IMR-90 (cell line): Measurements from ENCODE around the gene ACTL6B. TPM values are rescaled to one million over a fixed set of nuclear protein-coding genes. Genes with fewer than 3 reads are reported as not detected.

ENCODE experiments used
- ATAC-seq: fragments of 200-7000 bp; cut with Tn5 transposase; 2 replicates; pipeline ENCODE4 v1.9.1; 2020; ENCODE audit warnings: low read depth, mild to moderate bottlenecking, moderate library complexity
- BruUV-seq: library from RNA; stranded (reverse); fragments of 400-500 nt; replicated peaks from 2 replicates; lab custom pipeline; 2021; lab: Mats Ljungman, UMichigan
- CTCF ChIA-PET: fragments of 300-600 bp; formaldehyde crosslinking; extraction: SDS; loops from one replicate; lab custom pipeline; 2021; ENCODE audit warnings: antibody characterized with exemption; lab: Yijun Ruan, JAX
- POLR2A ChIA-PET: fragments of 300-600 bp; sonication (Branson Sonifier 250); formaldehyde crosslinking; loops from one replicate; lab custom pipeline; 2022; ENCODE audit warnings: antibody characterized with exemption; ENCODE audit not compliant: unreplicated experiment; lab: Charles Lee
- DNase-seq: peaks from one replicate; pipeline ENCODE4 v3.0.0; 2013
- H2AFZ ChIP-seq: replicated peaks from 2 replicates; pipeline ENCODE3; 2013; ENCODE audit warnings: low read length, mild to moderate bottlenecking; ENCODE audit not compliant: poor library complexity
- H2AK5ac ChIP-seq: 2 replicates; pipeline ENCODE4 v1.6.1; 2013; ENCODE audit warnings: low read depth, low read length, inconsistent platforms
- H2AK9ac ChIP-seq: replicated peaks from 2 replicates; pipeline ENCODE3; 2013; ENCODE audit warnings: mild to moderate bottlenecking, low read depth, low read length, moderate library complexity; ENCODE audit not compliant: poor library complexity
- H2BK120ac ChIP-seq: 2 replicates; pipeline ENCODE4 v1.6.1; 2013; ENCODE audit warnings: low read depth, low read length, inconsistent platforms
- H2BK15ac ChIP-seq: 3 replicates; pipeline ENCODE4 v1.6.1; 2013; ENCODE audit warnings: low read depth, low read length, inconsistent platforms
- H2BK20ac ChIP-seq: 2 replicates; pipeline ENCODE4 v1.6.1; 2013; ENCODE audit warnings: low read depth, mild to moderate bottlenecking, inconsistent platforms, low read length, moderate library complexity
- H2BK5ac ChIP-seq: 2 replicates; pipeline ENCODE4 v1.6.1; 2013; ENCODE audit warnings: mild to moderate bottlenecking, low read depth, low read length, inconsistent platforms; ENCODE audit not compliant: poor library complexity, severe bottlenecking
- H3K14ac ChIP-seq: replicated peaks from 2 replicates; pipeline ENCODE4 v1.6.1; 2013; ENCODE audit warnings: low read depth, low read length, inconsistent platforms
- H3K18ac ChIP-seq: 2 replicates; pipeline ENCODE4 v1.6.1; 2013; ENCODE audit warnings: low read depth, low read length, control low read depth
- H3K23ac ChIP-seq: 2 replicates; pipeline ENCODE4 v1.6.1; 2013; ENCODE audit warnings: low read depth, low read length, inconsistent platforms
- H3K27ac ChIP-seq: 2 replicates; pipeline ENCODE4 v1.5.1; 2013; ENCODE audit warnings: mild to moderate bottlenecking, control low read depth, low read length; ENCODE audit not compliant: insufficient read depth
- H3K27me3 ChIP-seq: 2 replicates; pipeline ENCODE4 v1.6.1; 2013; ENCODE audit warnings: low read length; ENCODE audit not compliant: control insufficient read depth, insufficient read depth
- H3K36me3 ChIP-seq: 2 replicates; pipeline ENCODE4 v1.6.1; 2013; ENCODE audit warnings: low read length, mixed read lengths; ENCODE audit not compliant: control insufficient read depth, insufficient read depth
- H3K4ac ChIP-seq: 2 replicates; pipeline ENCODE4 v1.6.1; 2013; ENCODE audit warnings: low read depth, low read length, inconsistent platforms
- H3K4me1 ChIP-seq: 2 replicates; pipeline ENCODE4 v1.6.1; 2013; ENCODE audit warnings: low read length, mixed read lengths; ENCODE audit not compliant: control insufficient read depth, insufficient read depth
- H3K4me2 ChIP-seq: 2 replicates; pipeline ENCODE4 v1.6.1; 2013; ENCODE audit warnings: low read depth, mild to moderate bottlenecking, control low read depth, low read length, moderate library complexity
- H3K4me3 ChIP-seq: 2 replicates; pipeline ENCODE4 v1.5.1; 2013; ENCODE audit warnings: low read depth, mild to moderate bottlenecking, control low read depth, low read length, moderate library complexity; ENCODE audit not compliant: insufficient read depth
- H3K56ac ChIP-seq: 2 replicates; pipeline ENCODE4 v1.6.1; 2013; ENCODE audit warnings: low read length, inconsistent platforms; ENCODE audit not compliant: insufficient read depth; ENCODE audit errors: extremely low read depth
- H3K79me1 ChIP-seq, 2 experiments: 2 replicates each; pipeline ENCODE4 v1.6.1; 2013; ENCODE audit warnings: low read length in 2 of 2, inconsistent platforms in 1 of 2, low read depth in 1 of 2
- H3K9ac ChIP-seq: 2 replicates; pipeline ENCODE4 v1.6.1; 2013; ENCODE audit warnings: low read depth, low read length, control low read depth
- H3K9me1 ChIP-seq: 2 replicates; pipeline ENCODE4 v1.6.1; 2013; ENCODE audit warnings: low read length, inconsistent platforms; ENCODE audit not compliant: insufficient read depth
- H3K9me3 ChIP-seq: 2 replicates; pipeline ENCODE4 v1.6.1; 2013; ENCODE audit warnings: low read length; ENCODE audit not compliant: control insufficient read depth, insufficient read depth
- H4K20me1 ChIP-seq: 2 replicates; pipeline ENCODE4 v1.6.1; 2013; ENCODE audit warnings: low read length, inconsistent platforms; ENCODE audit not compliant: insufficient read depth
- H4K5ac ChIP-seq: 2 replicates; pipeline ENCODE4 v1.6.1; 2013; ENCODE audit warnings: mild to moderate bottlenecking, low read depth, low read length, control low read depth
- H4K8ac ChIP-seq, 2 experiments: 2 replicates each; pipeline ENCODE4 v1.6.1; 2013; ENCODE audit warnings: low read depth in 2 of 2, low read length in 2 of 2, control low read depth in 1 of 2, inconsistent platforms in 1 of 2
- H4K91ac ChIP-seq: 2 replicates; pipeline ENCODE4 v1.6.1; 2013; ENCODE audit warnings: low read depth, low read length, inconsistent platforms; ENCODE audit not compliant: insufficient read depth
- BHLHE40 ChIP-seq: fragments of 150-350 bp; IDR thresholded peaks from 2 replicates; pipeline ENCODE4 v1.6.1; 2016; ENCODE audit warnings: mild to moderate bottlenecking, low read depth, low read length
- CEBPB ChIP-seq: IDR thresholded peaks from 2 replicates; pipeline ENCODE4 v1.6.1; 2012; ENCODE audit warnings: low read depth, low read length, improper control_type of control experiment
- CHD1 ChIP-seq: IDR thresholded peaks from 2 replicates; pipeline ENCODE4 v1.6.1; 2012; ENCODE audit warnings: low read depth, low read length, improper control_type of control experiment
- FOS ChIP-seq: fragments of 150-350 bp; IDR thresholded peaks from 2 replicates; pipeline ENCODE4 v1.6.1; 2016; ENCODE audit warnings: low read depth, low read length
- MAFK ChIP-seq: IDR thresholded peaks from 2 replicates; pipeline ENCODE4 v1.6.1; 2012; ENCODE audit warnings: low read depth, low read length, improper control_type of control experiment
- MAZ ChIP-seq: IDR thresholded peaks from 2 replicates; pipeline ENCODE4 v1.6.1; 2012; ENCODE audit warnings: low read depth, mild to moderate bottlenecking, low read length, improper control_type of control experiment, moderate library complexity, borderline replicate concordance
- MXI1 ChIP-seq: IDR thresholded peaks from 2 replicates; pipeline ENCODE4 v1.6.1; 2012; ENCODE audit warnings: low read depth, mild to moderate bottlenecking, low read length, moderate library complexity, borderline replicate concordance
- NFE2L2 ChIP-seq: fragments of 150-350 bp; IDR thresholded peaks from 2 replicates; pipeline ENCODE4 v1.6.1; 2016; ENCODE audit warnings: low read depth, mild to moderate bottlenecking, low read length
- POLR2A ChIP-seq: IDR thresholded peaks from 2 replicates; pipeline ENCODE4 v1.6.1; 2012; ENCODE audit warnings: mild to moderate bottlenecking, low read depth, low read length
- RAD21 ChIP-seq: IDR thresholded peaks from 2 replicates; pipeline ENCODE4 v1.6.1; 2012; ENCODE audit warnings: low read length, improper control_type of control experiment
- RCOR1 ChIP-seq: IDR thresholded peaks from 2 replicates; pipeline ENCODE4 v1.6.1; 2012; ENCODE audit warnings: mild to moderate bottlenecking, low read length, improper control_type of control experiment; ENCODE audit not compliant: insufficient replicate concordance
- RFX5 ChIP-seq: IDR thresholded peaks from 2 replicates; pipeline ENCODE4 v1.8.0; 2012; ENCODE audit warnings: low read depth, mild to moderate bottlenecking, low read length, moderate library complexity
- SMC3 ChIP-seq: fragments of 150-350 bp; IDR thresholded peaks from 2 replicates; pipeline ENCODE4 v1.6.1; 2016; ENCODE audit warnings: low read depth, mild to moderate bottlenecking, antibody characterized with exemption, low read length, moderate library complexity
- WGBS, 2 experiments: methylation state at CpG; one replicate each; pipeline versions ENCODE4 v1.1.5 to v1.1.7; 2013; ENCODE audit warnings: missing lambda C conversion rate in 2 of 2; ENCODE audit not compliant: insufficient read length in 1 of 2; ENCODE audit errors: extremely low coverage in 2 of 2; 5-methylcytosine and 5-hydroxymethylcytosine counted together
- dilution Hi-C: fragments of 300-500 bp; cut with HindIII; formaldehyde crosslinking; loops from one replicate; pipeline ENCODE4 v1.14.3; 2018; ENCODE audit warnings: low sequenced_read_pairs; ENCODE audit not compliant: unreplicated experiment
- in situ Hi-C: fragments of 300-500 bp; cut with MboI; formaldehyde crosslinking; loops from 3 replicates; pipeline ENCODE4 v1.14.3; 2019; ENCODE audit warnings: low sequenced_read_pairs, inconsistent platforms, mixed read lengths
- intact Hi-C: fragments of 100-400 bp; cut with micrococcal nuclease; formaldehyde crosslinking; loops from 2 replicates; pipeline ENCODE4 v1.10.0; 2022
- polyA plus RNA-seq, 3 experiments: library from polyadenylated mRNA; depleted of rRNA; stranded (reverse); fragments of >200 nt; gene quantifications; 2 replicates each; pipeline ENCODE4 v1.2.3, GENCODE V29; 2012; ENCODE audit warnings: low replicate concordance in 1 of 3
- total RNA-seq: library from RNA; depleted of rRNA; stranded (reverse); fragments of >200 nt; gene quantifications from 2 replicates; pipeline ENCODE4 v1.2.3, GENCODE V29; 2012
- TF ChIP-seq, protein P1 (sequence below): conservative IDR thresholded peaks from 2 replicates; pipeline ENCODE4 v1.5.1; 2012; ENCODE audit warnings: mild to moderate bottlenecking, low read depth, low read length, improper control_type of control experiment
- TF ChIP-seq, protein P2 (sequence below): fragments of 150-350 bp; IDR thresholded peaks from 2 replicates; pipeline ENCODE4 v1.6.1; 2017; ENCODE audit warnings: mild to moderate bottlenecking, antibody characterized with exemption, low read length, low read depth
- TF ChIP-seq, protein P3 (sequence below): fragments of 150-350 bp; IDR thresholded peaks from 2 replicates; pipeline ENCODE4 v1.6.1; 2016; ENCODE audit warnings: low read depth, mild to moderate bottlenecking, low read length, moderate library complexity, borderline replicate concordance

Gene ACTL6B
- total and polyA plus RNA-seq, 2 of the 4 experiments (the other 2 are of a cell fraction) = not detected

DNA sequence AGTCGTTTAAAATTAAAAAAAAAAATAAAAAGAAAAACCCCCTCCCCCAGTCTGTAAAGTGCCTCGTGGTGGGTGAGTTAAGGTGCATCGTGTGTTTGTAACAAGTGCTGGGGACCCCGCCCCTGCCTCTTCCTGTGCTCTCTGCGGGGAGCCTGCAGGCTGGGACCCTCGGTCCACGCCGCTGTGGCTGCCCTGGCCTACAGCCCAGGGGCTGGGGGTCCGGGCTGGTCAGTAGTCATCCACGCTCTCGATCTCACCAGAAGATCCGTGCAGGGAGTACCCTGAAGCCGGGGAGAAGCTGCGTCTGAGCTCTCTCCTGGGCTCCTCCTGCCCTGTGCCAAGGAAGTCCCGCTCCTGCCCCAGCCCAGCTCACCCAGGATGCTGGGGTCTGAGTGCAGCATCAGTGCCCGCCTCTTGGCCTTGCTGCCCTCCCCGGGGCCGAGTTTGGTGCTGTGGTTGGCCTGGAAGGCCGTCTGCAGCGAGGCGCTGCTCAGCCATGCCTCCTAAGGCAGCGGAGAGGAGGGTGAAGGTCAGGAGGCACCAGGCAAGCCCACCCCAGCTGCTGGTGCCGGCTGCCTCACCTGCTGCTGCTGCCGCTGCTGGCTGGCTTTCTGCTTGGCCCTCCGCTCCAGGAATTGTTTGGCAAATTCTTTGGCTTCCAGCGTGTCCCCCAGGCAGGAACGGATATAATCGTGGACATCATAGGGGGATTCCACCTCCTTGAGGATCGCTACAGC, 25.4 kb upstream of the ACTL6B start:
- Histone ChIP-seq H3K9ac (no peak overlapping the region), H3K79me1 (peaks cover 11 to 41% of the 10 kb centered on the region in 2 experiments), H3K14ac (no peak overlapping the region), H3K36me3 (peaks cover 91% of the 10 kb centered on the region), H3K4me2 (no peak overlapping the region), H3K9me3 (no peaks in the 10 kb centered on the region), H2AK5ac (no peak overlapping the region), H4K91ac (no peak overlapping the region), H3K4ac (no peak overlapping the region), H2BK15ac (no peak overlapping the region), H3K56ac (no peak overlapping the region), H3K27me3 (no peaks in the 10 kb centered on the region), H2BK20ac (no peak overlapping the region), H2BK120ac (no peak overlapping the region), H3K18ac (no peak overlapping the region), H2AK9ac (peak overlapping the region; percentile 86), H4K20me1 (peaks cover 44% of the 10 kb centered on the region), H2BK5ac (no peak overlapping the region), H3K4me1 (peaks cover 5% of the 10 kb centered on the region), H4K5ac (no peak overlapping the region), H3K27ac (no peak overlapping the region), H2AFZ (no peak overlapping the region), H3K23ac (no peak overlapping the region), H3K4me3 (no peak overlapping the region), H3K9me1 (no peaks in the 10 kb centered on the region), H4K8ac (no peak overlapping the region)
- ATAC-seq = no peak
- dilution Hi-C loops (no loop called here), intact Hi-C loops (no loop called here), in situ Hi-C loops (no loop called here)
- DNase-seq = no peak
- CTCF ChIA-PET = no interaction called here
- POLR2A ChIA-PET = no interaction called here
- BruUV-seq = no TSS peak
- 83% methylated on average over 10 of the region's 29 CpGs; no CpG with 5 or more reads in 1 of the 2 experiments for WGBS, 2 experiments
- TF ChIP-seq CHD1 (no peak), SMC3 (no peak), MXI1 (no peak), MAZ (no peak), CEBPB (no peak), NFE2L2 (no peak), RFX5 (no peak), RAD21 (no peak), FOS (no peak), RCOR1 (no peak), POLR2A (no peak), MAFK (no peak), BHLHE40 (no peak)
- TF ChIP-seq, protein P1, sequence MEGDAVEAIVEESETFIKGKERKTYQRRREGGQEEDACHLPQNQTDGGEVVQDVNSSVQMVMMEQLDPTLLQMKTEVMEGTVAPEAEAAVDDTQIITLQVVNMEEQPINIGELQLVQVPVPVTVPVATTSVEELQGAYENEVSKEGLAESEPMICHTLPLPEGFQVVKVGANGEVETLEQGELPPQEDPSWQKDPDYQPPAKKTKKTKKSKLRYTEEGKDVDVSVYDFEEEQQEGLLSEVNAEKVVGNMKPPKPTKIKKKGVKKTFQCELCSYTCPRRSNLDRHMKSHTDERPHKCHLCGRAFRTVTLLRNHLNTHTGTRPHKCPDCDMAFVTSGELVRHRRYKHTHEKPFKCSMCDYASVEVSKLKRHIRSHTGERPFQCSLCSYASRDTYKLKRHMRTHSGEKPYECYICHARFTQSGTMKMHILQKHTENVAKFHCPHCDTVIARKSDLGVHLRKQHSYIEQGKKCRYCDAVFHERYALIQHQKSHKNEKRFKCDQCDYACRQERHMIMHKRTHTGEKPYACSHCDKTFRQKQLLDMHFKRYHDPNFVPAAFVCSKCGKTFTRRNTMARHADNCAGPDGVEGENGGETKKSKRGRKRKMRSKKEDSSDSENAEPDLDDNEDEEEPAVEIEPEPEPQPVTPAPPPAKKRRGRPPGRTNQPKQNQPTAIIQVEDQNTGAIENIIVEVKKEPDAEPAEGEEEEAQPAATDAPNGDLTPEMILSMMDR = no peak
- TF ChIP-seq, protein P2, sequence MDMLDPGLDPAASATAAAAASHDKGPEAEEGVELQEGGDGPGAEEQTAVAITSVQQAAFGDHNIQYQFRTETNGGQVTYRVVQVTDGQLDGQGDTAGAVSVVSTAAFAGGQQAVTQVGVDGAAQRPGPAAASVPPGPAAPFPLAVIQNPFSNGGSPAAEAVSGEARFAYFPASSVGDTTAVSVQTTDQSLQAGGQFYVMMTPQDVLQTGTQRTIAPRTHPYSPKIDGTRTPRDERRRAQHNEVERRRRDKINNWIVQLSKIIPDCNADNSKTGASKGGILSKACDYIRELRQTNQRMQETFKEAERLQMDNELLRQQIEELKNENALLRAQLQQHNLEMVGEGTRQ = no peak
- TF ChIP-seq, protein P3, sequence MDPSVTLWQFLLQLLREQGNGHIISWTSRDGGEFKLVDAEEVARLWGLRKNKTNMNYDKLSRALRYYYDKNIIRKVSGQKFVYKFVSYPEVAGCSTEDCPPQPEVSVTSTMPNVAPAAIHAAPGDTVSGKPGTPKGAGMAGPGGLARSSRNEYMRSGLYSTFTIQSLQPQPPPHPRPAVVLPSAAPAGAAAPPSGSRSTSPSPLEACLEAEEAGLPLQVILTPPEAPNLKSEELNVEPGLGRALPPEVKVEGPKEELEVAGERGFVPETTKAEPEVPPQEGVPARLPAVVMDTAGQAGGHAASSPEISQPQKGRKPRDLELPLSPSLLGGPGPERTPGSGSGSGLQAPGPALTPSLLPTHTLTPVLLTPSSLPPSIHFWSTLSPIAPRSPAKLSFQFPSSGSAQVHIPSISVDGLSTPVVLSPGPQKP = no peak
